Heart left ventricle (tissue), 13 donors: ENCODE results near the gene EIF6.

Experiments used
- POLR2A ChIP-seq, 2 donors: fragments of 450-650 bp; IDR thresholded peaks; one replicate each; pipeline ENCODE4 v1.6.1; 2017; ENCODE audit warnings: antibody characterized with exemption in 2 of 2, mild to moderate bottlenecking in 2 of 2, moderate library complexity in 2 of 2
- TF ChIP-seq, protein P1 (sequence below), 12 donors: fragments of 200-600 bp; sonication (generic) in 4 of 12; IDR thresholded peaks; one replicate each; pipeline versions ENCODE4 v1.5.0 to v1.8.0; 2018 to 2022; ENCODE audit warnings: antibody characterized with exemption in 12 of 12, mild to moderate bottlenecking in 5 of 12
- donor health status: ischemic (EF 13 %, LVEDD 7.1; RV severe dilation, severe dysfunction).
- donor health status: DM: no; HTN: yes; CAD: no.
- donor health status: DM: no; HTN: no; CAD: no.
- donor health status: ischemic (EF 25% LVEDD 6.9; RV normal size, moderate dysfunction).
- donor health status: ischemic (EF 25% LVEDD 5.7; RV mildly dilated, moderate dysfunction).
- donor health status: ischemic (EF 35%, LVEDD 5.7; RV mildly dilated, moderate dysfunction).
- donor health status: nonischemic (EF 11% LVEDD 7.7; RV severe dilation, severe dysfunction).
- donor health status: DM: yes; HTN: yes; CAD: no.
- donor health status: PGD.
- donor health status: ischemic (EF 29% LVEDD 5.4; RV normal size, mild dysfunction).
- donor health status: nonischemic (EF 23%, LVEDD 6.1; RV moderate dilation, normal function).

DNA sequence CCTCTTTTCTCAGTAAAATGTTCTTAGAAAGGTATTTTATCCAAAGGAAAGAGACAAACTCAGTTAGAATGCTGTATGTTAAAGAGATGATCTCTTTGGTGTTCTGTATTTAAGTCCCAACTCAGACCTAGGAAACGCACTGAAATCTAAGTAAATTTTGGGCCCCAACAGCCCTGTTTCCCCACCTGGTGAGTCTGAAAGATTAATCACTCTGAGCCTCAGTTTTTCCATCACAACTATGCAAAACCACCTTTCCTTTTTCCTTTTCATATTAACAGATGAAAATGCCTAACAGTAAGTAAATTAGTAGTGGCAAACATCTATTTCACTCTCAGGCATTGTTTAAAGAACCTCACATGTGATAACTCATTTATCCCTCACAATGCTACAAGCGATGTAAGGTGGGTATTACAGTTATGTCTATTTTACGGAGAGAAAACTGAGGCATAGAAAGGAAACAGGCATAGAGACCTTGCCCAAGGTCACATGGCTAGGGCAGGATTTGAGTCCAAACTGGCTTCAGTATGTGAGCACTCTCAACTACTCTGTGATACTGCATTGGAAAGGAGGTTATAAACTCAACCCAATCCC is 43.6 kb upstream of the EIF6 start:
- TF ChIP-seq, protein P1, sequence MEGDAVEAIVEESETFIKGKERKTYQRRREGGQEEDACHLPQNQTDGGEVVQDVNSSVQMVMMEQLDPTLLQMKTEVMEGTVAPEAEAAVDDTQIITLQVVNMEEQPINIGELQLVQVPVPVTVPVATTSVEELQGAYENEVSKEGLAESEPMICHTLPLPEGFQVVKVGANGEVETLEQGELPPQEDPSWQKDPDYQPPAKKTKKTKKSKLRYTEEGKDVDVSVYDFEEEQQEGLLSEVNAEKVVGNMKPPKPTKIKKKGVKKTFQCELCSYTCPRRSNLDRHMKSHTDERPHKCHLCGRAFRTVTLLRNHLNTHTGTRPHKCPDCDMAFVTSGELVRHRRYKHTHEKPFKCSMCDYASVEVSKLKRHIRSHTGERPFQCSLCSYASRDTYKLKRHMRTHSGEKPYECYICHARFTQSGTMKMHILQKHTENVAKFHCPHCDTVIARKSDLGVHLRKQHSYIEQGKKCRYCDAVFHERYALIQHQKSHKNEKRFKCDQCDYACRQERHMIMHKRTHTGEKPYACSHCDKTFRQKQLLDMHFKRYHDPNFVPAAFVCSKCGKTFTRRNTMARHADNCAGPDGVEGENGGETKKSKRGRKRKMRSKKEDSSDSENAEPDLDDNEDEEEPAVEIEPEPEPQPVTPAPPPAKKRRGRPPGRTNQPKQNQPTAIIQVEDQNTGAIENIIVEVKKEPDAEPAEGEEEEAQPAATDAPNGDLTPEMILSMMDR (IDR thresholded peaks at IDR 0.05): no peak
- no peak for TF ChIP-seq POLR2A (IDR thresholded peaks at IDR 0.05)
